ENCODE measurements around the gene LRP1B. TPM values are rescaled to one million over a fixed set of nuclear protein-coding genes. Genes with fewer than 3 reads are reported as not detected.

The LRP1B gene
- polyA plus RNA-seq, 1 donor from 2014 or later, result 12.7 TPM

DNA sequence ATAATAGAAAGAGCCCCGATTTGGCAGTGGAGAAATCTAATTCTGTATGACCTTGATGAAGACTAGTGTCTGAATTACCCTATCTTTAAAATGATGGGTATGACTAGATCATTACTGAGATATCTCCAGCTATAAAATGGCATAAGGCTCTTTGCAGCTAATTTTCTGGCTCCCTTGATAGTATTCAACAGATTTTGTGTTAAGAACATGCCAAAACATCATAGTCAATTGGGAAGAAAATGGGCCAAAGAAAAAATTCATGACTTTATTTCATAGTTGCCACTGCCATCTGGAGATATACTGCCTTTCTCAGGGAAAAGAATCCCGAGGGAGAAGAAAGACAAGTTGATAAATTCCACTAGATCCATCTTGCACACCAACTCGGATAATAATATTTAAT, 1618.7 kb downstream of the LRP1B start:
- H3K9ac ChIP-seq (ENCODE audit: low read length), result no peak overlapping the region
- no peaks in the 10 kb centered on the region for H3F3A ChIP-seq (ENCODE audit: insufficient read depth, low read length, poor library complexity, severe bottlenecking)
- no peaks in the 10 kb centered on the region for H3K9me2 ChIP-seq (ENCODE audit: insufficient read depth, low read length)
- H3K27ac ChIP-seq (ENCODE audit: low read length), result no peak overlapping the region
- no peaks in the 10 kb centered on the region for H3K27me3 ChIP-seq (ENCODE audit: insufficient read depth, low read depth, low read length)
- no peaks in the 10 kb centered on the region for H4K20me1 ChIP-seq (ENCODE audit: insufficient read depth)
- H3K4me2 ChIP-seq (ENCODE audit: low read length), result no peak overlapping the region
- no peaks in the 10 kb centered on the region for H3K79me2 ChIP-seq (replicated peaks; ENCODE audit: insufficient read depth, low read length)
- TF ChIP-seq EP300 (conservative IDR thresholded peaks at IDR 0.05; ENCODE audit: poor library complexity, severe bottlenecking) (no peak), TAF1 (IDR thresholded peaks at IDR 0.05; ENCODE audit: low read depth) (no peak), POLR2AphosphoS5 (IDR thresholded peaks at IDR 0.05) (no peak), MXI1 (conservative IDR thresholded peaks at IDR 0.05; ENCODE audit: poor library complexity, severe bottlenecking) (no peak), EZH2 (IDR thresholded peaks at IDR 0.05; ENCODE audit: borderline replicate concordance, insufficient read depth, low read length, poor library complexity, severe bottlenecking) (no peak), RAD21 (conservative IDR thresholded peaks at IDR 0.05) (no peak), CTCF (IDR thresholded peaks at IDR 0.05; ENCODE audit: poor library complexity, severe bottlenecking) (no peak), REST (IDR thresholded peaks at IDR 0.05; ENCODE audit: borderline replicate concordance) (no peak), SMC3 (conservative IDR thresholded peaks at IDR 0.05; ENCODE audit: poor library complexity) (no peak)
- H3K4me3 ChIP-seq (ENCODE audit: low read length), result no peak overlapping the region
- no peak overlapping the region for H2AFZ ChIP-seq (ENCODE audit: low read depth, low read length)
- H3K9me3 ChIP-seq (ENCODE audit: low read length), result no peaks in the 10 kb centered on the region
- no peaks in the 10 kb centered on the region for H3K36me3 ChIP-seq (ENCODE audit: insufficient read depth, low read length)

DNA sequence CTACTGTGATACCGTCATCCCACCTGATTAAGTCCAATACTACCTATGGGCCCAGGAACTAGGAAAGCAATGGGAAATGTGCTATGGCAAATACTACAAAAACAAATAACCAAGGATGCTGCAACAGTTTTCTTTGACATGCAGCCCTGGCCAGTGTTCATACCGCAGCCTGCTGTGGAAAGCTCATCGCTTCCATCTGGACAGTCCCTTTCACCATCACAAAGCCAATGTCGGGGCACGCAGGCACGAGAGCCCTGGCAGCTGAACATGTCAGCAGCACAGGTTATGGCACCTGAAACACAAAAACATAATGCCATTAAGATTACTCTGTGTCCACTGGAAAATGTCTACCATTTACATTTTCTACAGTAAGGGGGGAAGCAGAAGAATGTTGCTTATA, 1621.1 kb downstream of the LRP1B start:
- no peak overlapping the region for H2AFZ ChIP-seq (ENCODE audit: low read depth, low read length)
- H3K79me2 ChIP-seq (replicated peaks; ENCODE audit: insufficient read depth, low read length), result no peaks in the 10 kb centered on the region
- H3K4me3 ChIP-seq (ENCODE audit: low read length), result no peak overlapping the region
- H3K9ac ChIP-seq (ENCODE audit: low read length), result no peak overlapping the region
- H3K4me2 ChIP-seq (ENCODE audit: low read length), result no peak overlapping the region
- no peak overlapping the region for H3K27ac ChIP-seq (ENCODE audit: low read length)
- H4K20me1 ChIP-seq (ENCODE audit: insufficient read depth), result no peaks in the 10 kb centered on the region
- no peaks in the 10 kb centered on the region for H3K27me3 ChIP-seq (ENCODE audit: insufficient read depth, low read depth, low read length)
- TF ChIP-seq POLR2AphosphoS5 (IDR thresholded peaks at IDR 0.05), result no peak
- TF ChIP-seq RAD21 (conservative IDR thresholded peaks at IDR 0.05), result no peak
- no peak for TF ChIP-seq MXI1 (conservative IDR thresholded peaks at IDR 0.05; ENCODE audit: poor library complexity, severe bottlenecking)
- no peak for TF ChIP-seq EZH2 (IDR thresholded peaks at IDR 0.05; ENCODE audit: borderline replicate concordance, insufficient read depth, low read length, poor library complexity, severe bottlenecking)
- no peak for TF ChIP-seq CTCF (IDR thresholded peaks at IDR 0.05; ENCODE audit: poor library complexity, severe bottlenecking)
- no peak for TF ChIP-seq EP300 (conservative IDR thresholded peaks at IDR 0.05; ENCODE audit: poor library complexity, severe bottlenecking)
- TF ChIP-seq REST (IDR thresholded peaks at IDR 0.05; ENCODE audit: borderline replicate concordance), result no peak
- no peak for TF ChIP-seq TAF1 (IDR thresholded peaks at IDR 0.05; ENCODE audit: low read depth)
- no peak for TF ChIP-seq SMC3 (conservative IDR thresholded peaks at IDR 0.05; ENCODE audit: poor library complexity)
- no peaks in the 10 kb centered on the region for H3K36me3 ChIP-seq (ENCODE audit: insufficient read depth, low read length)
- no peaks in the 10 kb centered on the region for H3K9me3 ChIP-seq (ENCODE audit: low read length)
- no peaks in the 10 kb centered on the region for H3K9me2 ChIP-seq (ENCODE audit: insufficient read depth, low read length)
- no peaks in the 10 kb centered on the region for H3F3A ChIP-seq (ENCODE audit: insufficient read depth, low read length, poor library complexity, severe bottlenecking)

Data from neural cell (in vitro differentiated cells).